HG02798 (cell line): Measurements from ENCODE around the gene FAM227B.
"Not testable (repeated sequence)": the region's sequence is repeated elsewhere in the genome, so short reads cannot be mapped to it uniquely, and the experiment has no call there.

ENCODE experiments used
- ATAC-seq: cut with Tn5 transposase; IDR thresholded peaks from one replicate; pipeline ENCODE4 v1.9.1; 2021; ENCODE audit warnings: mild to moderate bottlenecking; ENCODE audit not compliant: unreplicated experiment, poor library complexity

Gene FAM227B

DNA sequence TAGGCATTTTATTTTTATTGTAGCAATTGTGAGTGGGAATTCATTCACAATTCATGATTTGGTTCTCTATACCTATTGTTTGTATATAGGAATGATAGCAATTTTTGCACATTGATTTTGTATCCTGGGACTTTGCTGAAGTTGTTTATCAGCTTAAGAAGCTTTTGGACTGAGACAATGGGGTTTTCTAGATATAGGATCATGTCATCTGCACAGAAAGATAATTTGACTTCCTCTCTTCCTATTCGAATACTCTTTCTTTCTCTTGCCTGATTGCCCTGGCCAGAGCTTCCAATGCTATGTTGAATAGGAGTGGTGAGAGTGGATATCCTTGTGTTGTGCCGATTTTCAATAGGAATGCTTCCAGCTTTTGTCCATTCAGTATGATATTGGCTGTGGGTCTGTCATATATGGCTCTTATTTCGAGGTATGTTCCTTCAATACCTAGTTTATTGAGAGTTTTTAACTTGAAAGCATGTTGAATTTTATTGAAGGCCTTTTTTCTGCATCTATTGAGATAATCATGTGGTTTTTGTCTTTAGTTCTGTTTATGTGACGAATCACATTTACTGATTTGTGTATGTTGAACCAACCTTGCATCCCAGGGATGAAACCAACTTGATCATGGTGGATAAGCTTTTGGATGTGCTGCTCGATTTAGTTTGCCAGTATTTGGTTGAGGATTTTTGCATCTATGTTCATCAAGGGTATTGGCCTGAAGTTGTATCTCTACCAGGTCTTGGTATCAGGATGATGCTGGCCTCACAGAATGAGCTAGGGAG is 217.9 kb downstream of the FAM227B start:
- not testable (repeated sequence) for ATAC-seq

DNA sequence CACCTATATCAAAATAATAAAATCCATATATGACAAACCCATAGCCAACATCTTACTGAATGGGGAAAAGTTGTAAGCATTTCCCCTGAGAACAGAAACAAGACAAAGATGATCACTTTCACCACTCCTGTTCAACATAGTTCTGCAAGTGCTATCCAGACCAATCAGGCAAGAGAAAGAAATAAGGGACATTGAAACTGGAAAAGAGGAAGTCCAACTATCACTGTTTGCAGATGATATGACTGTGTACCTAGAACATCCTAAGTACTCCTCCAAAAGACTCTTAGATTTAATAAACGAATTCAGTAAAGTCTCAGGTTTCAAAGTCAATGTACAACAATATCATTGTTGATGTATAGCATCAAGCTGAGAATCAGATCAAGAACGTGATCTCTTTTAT is 233.1 kb downstream of the FAM227B start:
- ATAC-seq: no peak

DNA sequence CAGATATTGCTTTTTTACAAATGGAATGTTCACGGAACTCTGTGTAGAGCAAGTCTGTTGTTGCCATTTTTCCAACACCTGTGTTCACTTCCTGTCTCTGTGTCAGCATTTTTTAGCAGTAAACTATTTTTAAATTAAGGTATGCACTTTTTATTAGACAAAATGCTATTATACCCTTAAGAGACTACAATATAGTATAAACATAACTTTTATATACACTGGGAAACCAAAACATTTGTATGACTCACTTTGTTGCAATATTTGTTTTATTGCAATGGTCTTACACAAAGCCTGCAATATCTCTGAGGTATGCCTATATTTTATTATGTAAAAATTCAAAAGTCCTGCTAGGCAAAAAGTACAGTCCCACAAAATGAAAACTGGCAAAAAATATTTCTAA is 237.4 kb downstream of the FAM227B start:
- ATAC-seq: no peak

DNA sequence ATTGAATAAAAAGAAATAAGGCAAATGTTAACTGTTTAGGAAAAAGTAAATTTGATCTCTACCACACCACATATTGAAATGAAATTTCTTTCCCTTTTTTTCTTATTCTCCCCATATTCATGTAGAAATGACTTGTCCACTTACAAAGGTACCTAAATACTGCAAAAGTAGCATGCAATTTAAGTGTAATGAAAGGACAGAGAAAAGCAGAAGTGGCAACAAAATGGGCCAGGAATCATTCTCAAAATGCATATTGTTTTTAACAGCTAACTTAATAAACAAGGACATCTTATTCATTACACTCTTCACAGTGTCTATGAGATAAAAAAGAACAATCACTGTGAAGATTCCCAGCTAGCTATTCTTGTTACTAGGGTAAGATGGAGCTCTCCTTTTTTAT is 238.2 kb downstream of the FAM227B start:
- ATAC-seq: no peak

GRCh38 chr15:49380912-49381311 is 239.7 kb downstream of the FAM227B start:
- ATAC-seq: no peak

DNA sequence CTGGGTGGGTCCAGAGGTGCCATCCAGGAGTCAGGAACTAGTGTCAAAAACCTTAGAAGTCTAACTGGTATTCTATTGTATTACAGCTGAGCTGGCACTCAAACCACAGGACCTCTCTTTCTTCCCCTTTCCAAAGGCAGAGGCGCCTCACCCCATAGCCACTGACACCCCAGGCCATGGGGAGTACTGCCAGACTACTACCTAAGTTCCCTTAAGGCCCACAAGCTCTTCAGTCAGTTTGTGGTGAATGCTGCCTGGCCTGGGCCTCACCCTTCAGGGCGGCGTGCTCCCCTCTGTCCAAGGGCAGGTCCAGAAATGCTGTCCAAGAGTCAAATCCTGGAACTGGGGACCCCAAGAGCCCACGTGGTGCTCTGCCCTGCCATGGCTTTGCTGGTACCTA is 240.6 kb downstream of the FAM227B start:
- no peak for ATAC-seq

- ATAC-seq: no peak
Observed at GRCh38 chr15:49372366-49372765, 248.3 kb downstream of the FAM227B start.

GRCh38 chr15:49370782-49371181 is 249.8 kb downstream of the FAM227B start:
- ATAC-seq: no peak

DNA sequence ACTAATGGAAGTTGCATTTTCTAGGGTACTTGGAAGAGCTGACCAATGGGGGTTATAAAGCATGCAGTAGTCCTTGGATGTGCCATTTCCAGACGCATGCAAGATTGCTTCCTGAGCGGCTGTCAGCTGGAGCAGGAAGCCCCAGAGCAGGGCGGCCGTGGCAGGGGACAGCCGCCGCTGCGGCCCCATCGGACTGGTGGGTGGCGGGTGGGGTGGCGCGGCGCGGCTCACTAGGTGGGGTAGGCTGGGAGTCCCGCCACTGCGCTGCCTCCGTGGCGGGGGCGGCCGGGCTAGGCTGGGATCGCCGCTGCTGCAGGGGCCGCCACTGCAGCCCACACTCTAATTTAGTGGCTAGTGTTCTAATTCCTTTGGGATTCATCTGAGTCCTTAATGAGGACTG is 254.1 kb downstream of the FAM227B start:
- no peak for ATAC-seq

DNA sequence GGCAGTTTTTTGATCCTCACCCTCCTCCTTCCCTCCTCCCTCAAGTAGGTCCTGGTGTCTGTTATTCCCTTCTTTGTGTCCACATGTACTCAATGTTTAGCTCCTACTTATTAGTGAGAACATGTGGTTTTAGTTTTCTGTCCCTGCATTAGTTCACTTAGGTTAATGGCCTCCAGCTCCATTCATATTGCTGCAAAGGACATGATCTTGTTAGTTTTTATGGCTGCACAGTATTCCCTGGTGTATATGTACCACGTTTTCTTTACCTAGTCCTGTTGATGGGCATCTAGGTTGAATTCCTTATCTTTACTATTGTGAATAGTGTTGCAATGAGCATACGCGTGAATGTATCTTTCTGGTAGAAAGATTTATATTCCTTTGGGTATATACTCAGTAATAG is 259.2 kb downstream of the FAM227B start:
- ATAC-seq: no peak

- not testable (repeated sequence) for ATAC-seq
Observed at GRCh38 chr15:49354439-49354838, 266.2 kb downstream of the FAM227B start.

GRCh38 chr15:49343546-49343945 is 277.1 kb downstream of the FAM227B start:
- ATAC-seq: no peak

- ATAC-seq: no peak
Observed at GRCh38 chr15:49339656-49340055, 281.0 kb downstream of the FAM227B start.

DNA sequence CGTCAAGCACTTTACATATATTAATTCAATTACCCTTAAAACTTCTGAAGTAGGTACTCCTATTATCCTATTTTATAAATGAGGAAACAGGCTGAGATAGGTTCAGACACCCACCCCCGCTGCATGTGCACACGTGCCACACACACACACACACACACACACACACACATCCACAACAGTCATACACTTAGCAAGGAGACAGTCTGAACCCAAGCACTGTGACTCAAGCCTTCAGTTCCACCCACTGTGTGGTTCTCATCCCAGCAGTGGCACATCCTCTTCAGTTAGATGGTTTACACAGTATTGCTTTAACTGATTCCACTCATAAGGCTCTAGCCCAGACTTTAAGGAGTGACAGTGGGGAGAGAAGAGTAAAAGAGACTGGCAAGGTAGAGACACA is 288.7 kb downstream of the FAM227B start:
- no peak for ATAC-seq

GRCh38 chr15:49331442-49331841 is 289.2 kb downstream of the FAM227B start:
- ATAC-seq: no peak

DNA sequence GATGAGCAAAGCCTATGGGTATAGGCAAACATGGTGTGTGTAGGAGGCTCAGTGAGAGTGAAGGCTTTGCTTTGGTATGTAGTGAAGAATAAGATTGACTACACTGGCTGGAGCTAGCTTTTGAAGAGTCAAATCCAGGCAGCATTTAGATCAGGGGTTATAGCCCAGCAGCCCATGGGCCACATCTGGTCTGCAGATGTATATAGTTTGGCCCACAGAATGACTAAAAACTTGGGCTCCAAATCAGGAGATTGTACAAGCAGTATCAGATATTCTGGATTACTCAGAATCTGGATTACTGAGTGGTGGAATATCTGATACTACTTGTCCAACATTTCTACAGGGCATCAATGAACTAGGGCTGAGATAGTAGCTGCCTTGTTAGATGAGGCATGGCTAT is 290.5 kb downstream of the FAM227B start:
- ATAC-seq: no peak

DNA sequence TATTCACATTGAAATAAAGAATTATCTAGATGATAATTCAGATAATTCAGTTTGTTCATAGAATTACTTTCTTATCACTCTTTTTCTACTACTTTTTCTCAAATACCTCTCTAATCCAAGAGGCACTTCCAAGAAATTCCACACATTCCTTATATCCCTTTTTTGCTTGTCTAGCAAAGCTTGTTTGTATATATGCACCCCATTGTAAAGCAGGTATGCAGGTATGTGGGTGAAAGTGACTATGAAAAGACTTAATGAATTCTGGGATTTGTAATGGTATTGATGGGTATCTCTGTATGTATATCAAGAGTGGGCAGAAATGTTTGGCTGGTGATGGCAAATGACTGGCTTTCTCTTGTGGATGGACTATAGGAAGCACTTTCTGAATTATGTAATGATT is 291.7 kb downstream of the FAM227B start:
- ATAC-seq: no peak

DNA sequence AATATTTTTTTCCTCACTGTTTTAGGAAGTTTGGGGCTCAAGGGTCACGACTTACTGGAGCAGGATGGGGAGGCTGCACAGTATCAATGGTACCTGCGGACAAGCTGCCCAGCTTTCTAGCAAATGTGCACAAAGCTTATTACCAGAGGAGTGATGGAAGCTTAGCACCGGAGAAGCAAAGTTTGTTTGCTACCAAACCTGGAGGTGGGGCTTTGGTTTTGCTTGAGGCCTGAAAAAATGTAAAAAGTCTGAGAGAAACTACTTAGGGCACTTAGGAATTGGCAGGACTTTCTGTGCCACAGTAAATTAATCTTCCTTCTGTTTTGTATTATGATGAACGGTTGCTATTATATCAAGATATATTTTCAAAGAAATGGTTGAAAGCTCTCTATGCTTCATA is 292.7 kb downstream of the FAM227B start:
- ATAC-seq: no peak

- no peak for ATAC-seq
Observed at GRCh38 chr15:49323207-49323606, 297.4 kb downstream of the FAM227B start.

DNA sequence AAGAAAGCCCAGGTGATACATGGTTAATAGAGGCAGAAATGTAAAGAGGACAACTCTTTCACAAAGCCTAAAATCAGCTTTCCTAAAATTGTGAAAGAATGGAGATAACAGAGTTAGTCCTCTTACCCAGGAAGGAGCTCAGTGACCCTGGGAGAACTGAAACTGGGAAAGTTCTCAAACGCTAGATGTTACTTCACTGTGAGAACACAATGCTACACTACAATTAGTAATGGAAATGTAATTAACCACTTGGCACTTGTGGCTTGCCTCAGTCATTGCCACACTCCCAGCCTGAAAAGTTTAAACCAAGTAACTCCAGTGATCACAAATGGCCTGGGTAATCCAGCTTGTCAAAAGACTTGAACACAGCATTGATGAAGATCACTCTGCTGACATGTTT is 300.3 kb downstream of the FAM227B start:
- no peak for ATAC-seq

- ATAC-seq: no peak
Observed at GRCh38 chr15:49315391-49315823, 305.2 kb downstream of the FAM227B start.

DNA sequence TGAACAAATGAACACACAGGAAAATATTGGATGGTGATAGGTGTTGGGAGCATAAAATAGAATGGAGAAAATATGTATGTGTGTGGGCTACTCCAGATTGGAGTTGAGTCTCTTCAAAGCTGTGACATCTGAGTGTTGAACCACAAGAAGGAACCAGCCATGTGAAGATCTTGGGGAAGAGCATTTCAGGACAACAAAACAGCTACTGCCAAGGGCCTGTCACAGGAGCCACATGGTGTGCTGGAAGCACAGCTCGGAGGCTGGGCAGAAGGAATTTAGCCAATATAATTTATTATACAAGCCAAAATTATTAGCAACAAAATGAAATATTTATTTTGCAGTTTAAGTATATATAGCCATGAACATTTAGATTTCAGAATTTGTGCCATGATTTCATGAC is 305.9 kb downstream of the FAM227B start:
- no peak for ATAC-seq
